OCI-LY3 (cell line): Measurements from ENCODE around the gene TMEM151A.

ENCODE experiments used
- EZH2phosphoT487 ChIP-seq: fragments of 200-600 bp; shearing (Covaris generic); IDR thresholded peaks from 2 replicates; pipeline ENCODE4 v1.6.1; 2018; ENCODE audit warnings: antibody characterized with exemption, mixed run types, low read depth
- TF ChIP-seq, protein P1 (sequence below): fragments of 200-600, 300-600 bp; sonication (generic); IDR thresholded peaks from 2 replicates; pipeline ENCODE4 v1.5.1; 2014; ENCODE audit warnings: antibody characterized with exemption, low read length, low read depth

DNA sequence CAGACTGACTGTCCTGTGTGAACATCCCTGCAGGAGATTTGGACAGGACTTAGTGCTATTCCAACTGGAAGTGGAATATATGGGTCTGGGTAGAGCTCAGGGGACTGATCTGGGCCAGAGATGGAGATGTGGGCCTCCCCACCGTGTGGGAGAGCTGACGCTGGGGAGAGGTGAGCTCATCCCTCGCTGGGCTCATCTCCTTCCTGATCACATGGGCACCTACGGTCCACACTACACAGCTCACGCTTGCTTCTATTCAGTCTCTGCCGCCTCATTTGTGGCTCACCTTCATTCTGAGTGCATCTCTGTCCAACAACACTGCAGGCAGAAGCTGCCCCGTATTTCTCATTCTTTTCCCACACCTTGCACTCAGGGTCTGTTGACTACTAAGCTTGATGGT is 39.9 kb upstream of the TMEM151A start:
- TF ChIP-seq, protein P1, sequence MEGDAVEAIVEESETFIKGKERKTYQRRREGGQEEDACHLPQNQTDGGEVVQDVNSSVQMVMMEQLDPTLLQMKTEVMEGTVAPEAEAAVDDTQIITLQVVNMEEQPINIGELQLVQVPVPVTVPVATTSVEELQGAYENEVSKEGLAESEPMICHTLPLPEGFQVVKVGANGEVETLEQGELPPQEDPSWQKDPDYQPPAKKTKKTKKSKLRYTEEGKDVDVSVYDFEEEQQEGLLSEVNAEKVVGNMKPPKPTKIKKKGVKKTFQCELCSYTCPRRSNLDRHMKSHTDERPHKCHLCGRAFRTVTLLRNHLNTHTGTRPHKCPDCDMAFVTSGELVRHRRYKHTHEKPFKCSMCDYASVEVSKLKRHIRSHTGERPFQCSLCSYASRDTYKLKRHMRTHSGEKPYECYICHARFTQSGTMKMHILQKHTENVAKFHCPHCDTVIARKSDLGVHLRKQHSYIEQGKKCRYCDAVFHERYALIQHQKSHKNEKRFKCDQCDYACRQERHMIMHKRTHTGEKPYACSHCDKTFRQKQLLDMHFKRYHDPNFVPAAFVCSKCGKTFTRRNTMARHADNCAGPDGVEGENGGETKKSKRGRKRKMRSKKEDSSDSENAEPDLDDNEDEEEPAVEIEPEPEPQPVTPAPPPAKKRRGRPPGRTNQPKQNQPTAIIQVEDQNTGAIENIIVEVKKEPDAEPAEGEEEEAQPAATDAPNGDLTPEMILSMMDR, result no peak
- no peak for TF ChIP-seq EZH2phosphoT487
